Body of pancreas (tissue), 4 donors: ENCODE data around the gene DDRGK1. TPM values are rescaled to one million over a fixed set of nuclear protein-coding genes. Genes with fewer than 3 reads are reported as not detected.

Source experiments
- ATAC-seq: fragments of 150-250 bp; one replicate; pipeline ENCODE4 v1.9.1; 2016
- DNase-seq, 4 donors: peaks; one replicate each; pipeline ENCODE4 v3.0.0-alpha.2; 2019
- H3K27ac ChIP-seq, 4 donors: fragments of 200-600 bp; sonication (generic); 1 replicate in 3 of 4; 2 replicates in 1 of 4; pipeline versions ENCODE4 v1.5.1 to v1.6.1; 2016 to 2019; ENCODE audit warnings: mild to moderate bottlenecking in 1 of 4, mixed read lengths in 1 of 4, moderate library complexity in 1 of 4
- H3K27me3 ChIP-seq, 2 donors: fragments of 200-600 bp; sonication (generic); one replicate each; pipeline ENCODE4 v1.6.0; 2016; ENCODE audit warnings: mild to moderate bottlenecking in 1 of 2
- H3K36me3 ChIP-seq, 2 donors: fragments of 200-600 bp; sonication (generic); replicated peaks in 1 of 2; 2 replicates each; pipeline ENCODE4 v1.5.1; 2016; ENCODE audit warnings: low read depth in 2 of 2; ENCODE audit not compliant: insufficient read depth in 1 of 2
- H3K4me1 ChIP-seq: fragments of 200-600 bp; sonication (generic); one replicate; pipeline ENCODE4 v1.6.0; 2016
- H3K4me3 ChIP-seq, 2 donors: fragments of 200-600 bp; sonication (generic); 1 replicate in 1 of 2; 2 replicates in 1 of 2; pipeline ENCODE4 v1.5.1; 2016 to 2019
- H3K9me3 ChIP-seq, 3 donors: fragments of 200-600 bp; sonication (generic); 1 replicate in 2 of 3; 2 replicates in 1 of 3; pipeline ENCODE4 v1.5.1; 2016
- POLR2A ChIP-seq, 3 donors: fragments of 450-650 bp; IDR thresholded peaks; one replicate each; pipeline ENCODE4 v1.6.1; 2016; ENCODE audit warnings: antibody characterized with exemption in 3 of 3, mild to moderate bottlenecking in 2 of 3
- WGBS, 2 donors: methylation state at CpG; one replicate each; pipeline ENCODE4 v1.1.5; 2017; 5-methylcytosine and 5-hydroxymethylcytosine counted together
- intact Hi-C: fragments of 100-400 bp; cut with DNase I; formaldehyde crosslinking; loops from one replicate; pipeline ENCODE4 v1.15.1; 2023
- total RNA-seq, 2 donors: library from RNA; depleted of rRNA; stranded (reverse); fragments of >200 nt; gene quantifications; one replicate each; pipeline ENCODE4 v1.1.0, GENCODE V29; 2016
- TF ChIP-seq, protein P1 (sequence below), 7 experiments: fragments of 450-650 bp in 4 of 7; fragments of 200-600 bp in 3 of 7; sonication (generic) in 3 of 7; IDR thresholded peaks; one replicate each; pipeline ENCODE4 v1.5.1; 2016 to 2019; ENCODE audit warnings: antibody characterized with exemption in 7 of 7

Gene DDRGK1
- total RNA-seq, 2 donors from 2014 or later = 64.3 to 82.8 TPM

GRCh38 chr20:3150908-3151307, 53.6 kb downstream of the DDRGK1 start:
- no peak for TF ChIP-seq POLR2A (IDR thresholded peaks at IDR 0.05)
- TF ChIP-seq, protein P1, sequence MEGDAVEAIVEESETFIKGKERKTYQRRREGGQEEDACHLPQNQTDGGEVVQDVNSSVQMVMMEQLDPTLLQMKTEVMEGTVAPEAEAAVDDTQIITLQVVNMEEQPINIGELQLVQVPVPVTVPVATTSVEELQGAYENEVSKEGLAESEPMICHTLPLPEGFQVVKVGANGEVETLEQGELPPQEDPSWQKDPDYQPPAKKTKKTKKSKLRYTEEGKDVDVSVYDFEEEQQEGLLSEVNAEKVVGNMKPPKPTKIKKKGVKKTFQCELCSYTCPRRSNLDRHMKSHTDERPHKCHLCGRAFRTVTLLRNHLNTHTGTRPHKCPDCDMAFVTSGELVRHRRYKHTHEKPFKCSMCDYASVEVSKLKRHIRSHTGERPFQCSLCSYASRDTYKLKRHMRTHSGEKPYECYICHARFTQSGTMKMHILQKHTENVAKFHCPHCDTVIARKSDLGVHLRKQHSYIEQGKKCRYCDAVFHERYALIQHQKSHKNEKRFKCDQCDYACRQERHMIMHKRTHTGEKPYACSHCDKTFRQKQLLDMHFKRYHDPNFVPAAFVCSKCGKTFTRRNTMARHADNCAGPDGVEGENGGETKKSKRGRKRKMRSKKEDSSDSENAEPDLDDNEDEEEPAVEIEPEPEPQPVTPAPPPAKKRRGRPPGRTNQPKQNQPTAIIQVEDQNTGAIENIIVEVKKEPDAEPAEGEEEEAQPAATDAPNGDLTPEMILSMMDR (IDR thresholded peaks at IDR 0.05) = no peak
- ATAC-seq (no peak), DNase-seq (no peak)
- H3K27ac ChIP-seq = no peak overlapping the region
- no peaks in the 10 kb centered on the region for H3K27me3 ChIP-seq
- H3K4me1 ChIP-seq = no peaks in the 10 kb centered on the region
- intact Hi-C loops = no loop called here
- H3K9me3 ChIP-seq = no peaks in the 10 kb centered on the region
- H3K36me3 ChIP-seq = peaks cover 0 to 9% of the 10 kb centered on the region in 2 donors
- H3K4me3 ChIP-seq = no peak overlapping the region

- Histone ChIP-seq H3K9me3 (no peaks in the 10 kb centered on the region), H3K27me3 (no peaks in the 10 kb centered on the region), H3K27ac (no peak overlapping the region), H3K36me3 (peaks cover 0 to 9% of the 10 kb centered on the region in 2 donors), H3K4me3 (no peak overlapping the region), H3K4me1 (no peaks in the 10 kb centered on the region)
- 91% methylated on average over 10 of the region's 10 CpGs for WGBS, 2 donors
- intact Hi-C loops = no loop called here
- TF ChIP-seq POLR2A (IDR thresholded peaks at IDR 0.05) = no peak
- DNase-seq (no peak), ATAC-seq (no peak)
Observed at GRCh38 chr20:3146732-3147341, 57.6 kb downstream of the DDRGK1 start.

GRCh38 chr20:3141757-3142156, 62.7 kb downstream of the DDRGK1 start:
- intact Hi-C loops = no loop called here

More at GRCh38 chr20:3141757-3142156, 62.7 kb downstream of the DDRGK1 start:
- Histone ChIP-seq H3K36me3 (no peaks in the 10 kb centered on the region), H3K4me1 (no peaks in the 10 kb centered on the region), H3K27me3 (no peaks in the 10 kb centered on the region), H3K4me3 (no peak overlapping the region), H3K9me3 (no peaks in the 10 kb centered on the region), H3K27ac (no peak overlapping the region)
- ATAC-seq (no peak), DNase-seq (no peak)
- WGBS, 2 donors = 92 to 96% methylated on average over 3 of the region's 3 CpGs
- TF ChIP-seq, protein P1 (IDR thresholded peaks at IDR 0.05) = no peak
- TF ChIP-seq POLR2A (IDR thresholded peaks at IDR 0.05) = no peak

Other genes starting within 250 kb of the DDRGK1 start
- gene GNRH2, start 161.1 kb downstream of the DDRGK1 start, total RNA-seq = not detected
- gene MRPS26, start 158.6 kb downstream of the DDRGK1 start, total RNA-seq = 10 to 100 TPM; 28.0 to 29.0 TPM
- not detected for gene OXT, start 133.1 kb downstream of the DDRGK1 start, total RNA-seq
- gene AVP, start 120.0 kb downstream of the DDRGK1 start, total RNA-seq = not detected
- 1 to 10 TPM; 7.0 to 7.3 TPM for gene FASTKD5, start 44.8 kb downstream of the DDRGK1 start, total RNA-seq
- gene UBOX5, start 44.8 kb downstream of the DDRGK1 start, total RNA-seq = 1 to 10 TPM; 3.9 to 4.9 TPM
- gene LZTS3, start 31.1 kb downstream of the DDRGK1 start, total RNA-seq = 10 to 100 TPM; 38.4 to 72.2 TPM
- gene ITPA, start 4.8 kb upstream of the DDRGK1 start, total RNA-seq = 10 to 100 TPM; 31.4 to 36.3 TPM
- gene SLC4A11, start 34.5 kb upstream of the DDRGK1 start, total RNA-seq = under 1 TPM in 1 of 2 donors, not detected in 1; 0.52 TPM
- gene DNAAF9, start 203.0 kb upstream of the DDRGK1 start, total RNA-seq = 10 to 100 TPM; 10.1 to 13.2 TPM